Measurements from ENCODE around the gene MLPH.

DNA sequence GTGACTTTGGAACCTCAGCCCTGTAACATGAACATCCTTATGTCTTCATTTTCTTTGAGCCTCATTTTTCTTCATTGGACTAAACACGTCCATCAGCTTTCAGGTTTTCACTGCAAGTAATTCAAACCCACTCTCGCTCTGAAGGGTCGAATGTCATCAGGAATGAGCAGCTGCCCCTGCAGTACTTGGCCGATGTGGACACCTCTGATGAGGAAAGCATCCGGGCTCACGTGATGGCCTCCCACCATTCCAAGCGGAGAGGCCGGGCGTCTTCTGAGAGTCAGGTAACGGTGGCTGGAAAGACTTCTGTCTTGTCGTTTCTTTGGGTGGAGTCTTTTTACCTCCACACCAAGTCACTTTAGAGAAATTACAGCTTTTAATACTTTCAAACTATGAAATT is 40.2 kb downstream of the MLPH start:
- TF ChIP-seq CTCF (IDR thresholded peaks at IDR 0.05): no peak
- no peak for TF ChIP-seq SMC3 (IDR thresholded peaks at IDR 0.05; ENCODE audit: low read depth, low read length)
- TF ChIP-seq GABPA (IDR thresholded peaks at IDR 0.05; ENCODE audit: low read depth): no peak
- no peak for TF ChIP-seq JUND (IDR thresholded peaks at IDR 0.05)
- no peak for TF ChIP-seq EP300 (IDR thresholded peaks at IDR 0.05; ENCODE audit: borderline replicate concordance in 1 of 2, low read depth in 1 of 2, low read length in 1 of 2)
- TF ChIP-seq USF2 (IDR thresholded peaks at IDR 0.05; ENCODE audit: borderline replicate concordance, low read depth, low read length): no peak
- TF ChIP-seq ZBTB33 (IDR thresholded peaks at IDR 0.05; ENCODE audit: borderline replicate concordance, low read depth): no peak
- TF ChIP-seq POLR2AphosphoS5 (IDR thresholded peaks at IDR 0.05; ENCODE audit: low read depth, low read length): no peak
- no peak for TF ChIP-seq RAD21 (IDR thresholded peaks at IDR 0.05; ENCODE audit: low read length)
- TF ChIP-seq, protein P1, sequence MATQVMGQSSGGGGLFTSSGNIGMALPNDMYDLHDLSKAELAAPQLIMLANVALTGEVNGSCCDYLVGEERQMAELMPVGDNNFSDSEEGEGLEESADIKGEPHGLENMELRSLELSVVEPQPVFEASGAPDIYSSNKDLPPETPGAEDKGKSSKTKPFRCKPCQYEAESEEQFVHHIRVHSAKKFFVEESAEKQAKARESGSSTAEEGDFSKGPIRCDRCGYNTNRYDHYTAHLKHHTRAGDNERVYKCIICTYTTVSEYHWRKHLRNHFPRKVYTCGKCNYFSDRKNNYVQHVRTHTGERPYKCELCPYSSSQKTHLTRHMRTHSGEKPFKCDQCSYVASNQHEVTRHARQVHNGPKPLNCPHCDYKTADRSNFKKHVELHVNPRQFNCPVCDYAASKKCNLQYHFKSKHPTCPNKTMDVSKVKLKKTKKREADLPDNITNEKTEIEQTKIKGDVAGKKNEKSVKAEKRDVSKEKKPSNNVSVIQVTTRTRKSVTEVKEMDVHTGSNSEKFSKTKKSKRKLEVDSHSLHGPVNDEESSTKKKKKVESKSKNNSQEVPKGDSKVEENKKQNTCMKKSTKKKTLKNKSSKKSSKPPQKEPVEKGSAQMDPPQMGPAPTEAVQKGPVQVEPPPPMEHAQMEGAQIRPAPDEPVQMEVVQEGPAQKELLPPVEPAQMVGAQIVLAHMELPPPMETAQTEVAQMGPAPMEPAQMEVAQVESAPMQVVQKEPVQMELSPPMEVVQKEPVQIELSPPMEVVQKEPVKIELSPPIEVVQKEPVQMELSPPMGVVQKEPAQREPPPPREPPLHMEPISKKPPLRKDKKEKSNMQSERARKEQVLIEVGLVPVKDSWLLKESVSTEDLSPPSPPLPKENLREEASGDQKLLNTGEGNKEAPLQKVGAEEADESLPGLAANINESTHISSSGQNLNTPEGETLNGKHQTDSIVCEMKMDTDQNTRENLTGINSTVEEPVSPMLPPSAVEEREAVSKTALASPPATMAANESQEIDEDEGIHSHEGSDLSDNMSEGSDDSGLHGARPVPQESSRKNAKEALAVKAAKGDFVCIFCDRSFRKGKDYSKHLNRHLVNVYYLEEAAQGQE (IDR thresholded peaks at IDR 0.05; ENCODE audit: low read depth, low read length): no peak
- TF ChIP-seq TEAD4 (IDR thresholded peaks at IDR 0.05; ENCODE audit: borderline replicate concordance, insufficient read depth): no peak
- TF ChIP-seq CHD2 (IDR thresholded peaks at IDR 0.05; ENCODE audit: low read length, partially characterized antibody): no peak
- TF ChIP-seq MXI1 (IDR thresholded peaks at IDR 0.05; ENCODE audit: low read depth, low read length): no peak
- no peak for TF ChIP-seq FOXM1 (IDR thresholded peaks at IDR 0.05; ENCODE audit: low read depth)
